HEK293 (cell line): ENCODE results near the gene ATP2C1.

ENCODE experiments used
- CTCF ChIA-PET: fragments of 350-600 bp; formaldehyde crosslinking; extraction: SDS; loops from one replicate; lab custom pipeline; 2021; ENCODE audit warnings: antibody characterized with exemption; lab: Yijun Ruan, JAX
- POLR2A ChIA-PET: fragments of 300-600 bp; formaldehyde crosslinking; extraction: SDS; loops from one replicate; lab custom pipeline; 2020; ENCODE audit warnings: antibody characterized with exemption, inconsistent platforms; lab: Yijun Ruan, JAX
- H3K27ac ChIP-seq: fragments of 200-500 bp; sonication (Bioruptor generic); 2 replicates; pipeline ENCODE4 v1.5.1; 2014; ENCODE audit warnings: low read depth, low read length, control low read depth, inconsistent platforms; ENCODE audit errors: extremely low read depth
- H3K36me3 ChIP-seq, 2 experiments: fragments of 200-500 bp in 1 of 2; sonication (Bioruptor generic) in 1 of 2; 1 replicate in 1 of 2; 2 replicates in 1 of 2; pipeline ENCODE4 v1.5.1; 2014 to 2017; ENCODE audit warnings: inconsistent platforms in 2 of 2, low read length in 2 of 2; ENCODE audit not compliant: control insufficient read depth in 2 of 2, insufficient read depth in 1 of 2
- H3K4me1 ChIP-seq: fragments of 200-500 bp; sonication (Bioruptor generic); 2 replicates; pipeline ENCODE4 v1.5.1; 2014; ENCODE audit warnings: mild to moderate bottlenecking, low read length, inconsistent platforms; ENCODE audit not compliant: control insufficient read depth, insufficient read depth
- H3K4me3 ChIP-seq: 2 replicates; pipeline ENCODE4 v1.5.1; 2011; ENCODE audit warnings: low read depth, mild to moderate bottlenecking, control low read depth, low read length, moderate library complexity
- H3K9me3 ChIP-seq: fragments of 200-500 bp; sonication (Bioruptor generic); 2 replicates; pipeline ENCODE4 v1.5.1; 2014; ENCODE audit warnings: low read depth, low read length, inconsistent platforms; ENCODE audit not compliant: control insufficient read depth, insufficient read depth
- GLI2 ChIP-seq: fragments of 450-650 bp; formaldehyde crosslinking; IDR thresholded peaks from 2 replicates; pipeline ENCODE4; 2017; ENCODE audit warnings: missing biosample characterization, missing genetic modification characterization, low read depth, borderline replicate concordance
- INSM2 ChIP-seq: fragments of 450-650 bp; formaldehyde crosslinking; IDR thresholded peaks from 2 replicates; pipeline ENCODE4 v1.5.1; 2016; ENCODE audit warnings: missing biosample characterization, missing genetic modification characterization
- PRDM1 ChIP-seq: fragments of 450-650 bp; formaldehyde crosslinking; IDR thresholded peaks from 2 replicates; pipeline ENCODE4; 2016; ENCODE audit warnings: missing biosample characterization, missing genetic modification characterization
- TSHZ1 ChIP-seq: fragments of 450-650 bp; formaldehyde crosslinking; IDR thresholded peaks from 2 replicates; pipeline ENCODE4 v1.5.1; 2016; ENCODE audit warnings: missing biosample characterization, missing genetic modification characterization, borderline replicate concordance
- ZNF132 ChIP-seq: fragments of 450-650 bp; formaldehyde crosslinking; IDR thresholded peaks from 2 replicates; pipeline ENCODE4 v1.5.1; 2017; ENCODE audit warnings: missing biosample characterization, missing genetic modification characterization, borderline replicate concordance
- ZNF184 ChIP-seq: fragments of 450-650 bp; IDR thresholded peaks from 2 replicates; pipeline ENCODE4 v1.5.1; 2018; ENCODE audit warnings: missing biosample characterization, mild to moderate bottlenecking, missing genetic modification characterization
- ZNF19 ChIP-seq: fragments of 450-650 bp; formaldehyde crosslinking; IDR thresholded peaks from 2 replicates; pipeline ENCODE4; 2016; ENCODE audit warnings: missing biosample characterization, missing genetic modification characterization, low read depth
- ZNF221 ChIP-seq: fragments of 450-650 bp; formaldehyde crosslinking; IDR thresholded peaks from 2 replicates; pipeline ENCODE4 v1.5.1; 2017; ENCODE audit warnings: missing biosample characterization, missing genetic modification characterization, borderline replicate concordance
- ZNF26 ChIP-seq: fragments of 450-650 bp; formaldehyde crosslinking; IDR thresholded peaks from 2 replicates; pipeline ENCODE4 v1.5.1; 2016; ENCODE audit warnings: missing biosample characterization, missing genetic modification characterization
- ZNF266 ChIP-seq: fragments of 450-650 bp; formaldehyde crosslinking; IDR thresholded peaks from 2 replicates; pipeline ENCODE4 v1.5.1; 2016; ENCODE audit warnings: missing biosample characterization, missing genetic modification characterization, low read depth
- ZNF302 ChIP-seq: fragments of 450-650 bp; formaldehyde crosslinking; IDR thresholded peaks from 2 replicates; pipeline ENCODE4 v1.5.1; 2016; ENCODE audit warnings: missing biosample characterization, missing genetic modification characterization, low read depth
- ZNF324 ChIP-seq: fragments of 450-650 bp; formaldehyde crosslinking; IDR thresholded peaks from 2 replicates; pipeline ENCODE4 v1.5.1; 2016; ENCODE audit warnings: missing biosample characterization, missing genetic modification characterization
- ZNF398 ChIP-seq: fragments of 450-650 bp; formaldehyde crosslinking; IDR thresholded peaks from 2 replicates; pipeline ENCODE4 v1.5.1; 2017; ENCODE audit warnings: missing biosample characterization, missing genetic modification characterization
- ZNF548 ChIP-seq: fragments of 450-650 bp; formaldehyde crosslinking; IDR thresholded peaks from 2 replicates; pipeline ENCODE4 v1.5.1; 2016; ENCODE audit warnings: missing biosample characterization, missing genetic modification characterization
- ZNF549 ChIP-seq: fragments of 450-650 bp; IDR thresholded peaks from 2 replicates; pipeline ENCODE4 v1.5.1; 2018; ENCODE audit warnings: missing biosample characterization, missing genetic modification characterization, mild to moderate bottlenecking, inconsistent platforms, moderate library complexity
- ZNF624 ChIP-seq: fragments of 450-650 bp; formaldehyde crosslinking; IDR thresholded peaks from 2 replicates; pipeline ENCODE4 v1.5.1; 2017; ENCODE audit warnings: missing biosample characterization, missing genetic modification characterization
- ZNF639 ChIP-seq: fragments of 450-650 bp; formaldehyde crosslinking; IDR thresholded peaks from 2 replicates; pipeline ENCODE4 v1.5.1; 2016; ENCODE audit warnings: missing biosample characterization, missing genetic modification characterization
- ZNF654 ChIP-seq: fragments of 450-650 bp; formaldehyde crosslinking; IDR thresholded peaks from 2 replicates; pipeline ENCODE4 v1.5.1; 2016; ENCODE audit warnings: low read depth, missing biosample characterization, missing genetic modification characterization
- ZNF670 ChIP-seq: fragments of 450-650 bp; formaldehyde crosslinking; IDR thresholded peaks from 2 replicates; pipeline ENCODE4 v1.5.1; 2016; ENCODE audit warnings: missing biosample characterization, missing genetic modification characterization, low read depth
- ZSCAN30 ChIP-seq: fragments of 450-650 bp; IDR thresholded peaks from 2 replicates; pipeline ENCODE4 v1.5.1; 2018; ENCODE audit warnings: missing biosample characterization, mild to moderate bottlenecking, missing genetic modification characterization, moderate library complexity
- ZSCAN5A ChIP-seq: fragments of 450-650 bp; formaldehyde crosslinking; IDR thresholded peaks from 2 replicates; pipeline ENCODE4 v1.5.1; 2016; ENCODE audit warnings: missing biosample characterization, missing genetic modification characterization

The ATP2C1 gene

GRCh38 chr3:131001071-131001470 is 107.2 kb downstream of the ATP2C1 start:
- H3K4me1 ChIP-seq: no peaks in the 10 kb centered on the region
- ChIA-PET POLR2A (no interaction called here), CTCF (no interaction called here)
- TF ChIP-seq ZNF398 (tag by site-specific recombination) (no peak), ZNF324 (tag by site-specific recombination) (no peak), ZNF654 (tag by site-specific recombination) (no peak), INSM2 (no peak), ZNF26 (tag by site-specific recombination) (no peak), ZSCAN30 (no peak)
- peaks cover 0 to 31% of the 10 kb centered on the region in 2 experiments; a peak in 1 of 3 replicates for H3K36me3 ChIP-seq
- H3K9me3 ChIP-seq: no peaks in the 10 kb centered on the region
- no peak overlapping the region for H3K27ac ChIP-seq
- no peak overlapping the region for H3K4me3 ChIP-seq

- Histone ChIP-seq H3K36me3 (peaks cover 0 to 30% of the 10 kb centered on the region in 2 experiments; a peak in 1 of 3 replicates), H3K4me1 (no peaks in the 10 kb centered on the region), H3K9me3 (no peaks in the 10 kb centered on the region), H3K27ac (no peak overlapping the region), H3K4me3 (no peak overlapping the region)
- ChIA-PET POLR2A (no interaction called here), CTCF (interaction anchor here (0.7 kb wide), 1 partner anchor 40 kb away, joined by 3 read pairs; no protein-coding TSS in a partner anchor)
- TF ChIP-seq ZNF19 (tag by site-specific recombination): no peak
- TF ChIP-seq ZNF132 (tag by site-specific recombination): no peak
- no peak for TF ChIP-seq ZNF654 (tag by site-specific recombination)
- no peak for TF ChIP-seq ZNF639 (tag by site-specific recombination)
- no peak for TF ChIP-seq ZNF266 (tag by site-specific recombination)
- TF ChIP-seq ZNF549: no peak
- TF ChIP-seq ZNF670 (tag by site-specific recombination): no peak
- no peak for TF ChIP-seq ZNF184 (tag by site-specific recombination)
- TF ChIP-seq ZSCAN5A (tag by site-specific recombination): no peak
- no peak for TF ChIP-seq ZNF624 (tag by site-specific recombination)
- TF ChIP-seq PRDM1: no peak
- TF ChIP-seq TSHZ1 (tag by site-specific recombination): no peak
- no peak for TF ChIP-seq ZNF302 (tag by site-specific recombination)
- no peak for TF ChIP-seq GLI2 (tag by site-specific recombination)
- TF ChIP-seq ZNF221 (tag by site-specific recombination): no peak
- no peak for TF ChIP-seq ZNF548 (tag by site-specific recombination)
Measured at GRCh38 chr3:131004603-131005002, 110.7 kb downstream of the ATP2C1 start.
